Muscle of arm (tissue), 12 donors: ENCODE measurements around the gene ITGA11. TPM values are rescaled to one million over a fixed set of nuclear protein-coding genes. Genes with fewer than 3 reads are reported as not detected.
A peak's percentile ranks its signal among the peaks of the same experiment; 100 is the strongest.
"Not testable (repeated sequence)": the region's sequence is repeated elsewhere in the genome, so short reads cannot be mapped to it uniquely, and the experiment has no call there.

Source experiments
- DNase-seq: peaks from one replicate; pipeline ENCODE4 v3.0.0-alpha.2; 2013
- polyA plus RNA-seq, 12 donors: library from polyadenylated mRNA; unstranded; fragments of 120-200 nt; gene quantifications; one replicate each; pipeline ENCODE4 v1.2.1, GENCODE V29; 2013; ENCODE audit not compliant: insufficient read length in 12 of 12

ITGA11 gene
- polyA plus RNA-seq, 12 donors = 2.3 to 7.0 (median 3.7) TPM; not detected in 1

- no peak for DNase-seq
These were observed 7.1 kb downstream of the ITGA11 start for GRCh38 chr15:68424754-68425390.

GRCh38 chr15:68423359-68424296 is 8.3 kb downstream of the ITGA11 start:
- DNase-seq = no peak

GRCh38 chr15:68422403-68423145 is 9.4 kb downstream of the ITGA11 start:
- not testable (repeated sequence) for DNase-seq

GRCh38 chr15:68421798-68422402 is 10.1 kb downstream of the ITGA11 start:
- DNase-seq = no peak

- DNase-seq = no peak
These were observed 10.8 kb downstream of the ITGA11 start for GRCh38 chr15:68421115-68421551.

- no peak for DNase-seq
These were observed 11.7 kb downstream of the ITGA11 start for GRCh38 chr15:68420186-68420684.

- DNase-seq = no peak
These were observed 12.4 kb downstream of the ITGA11 start for GRCh38 chr15:68419301-68420175.

- DNase-seq = peak; percentile 50
These were observed 13.3 kb downstream of the ITGA11 start for GRCh38 chr15:68418611-68419161.

- no peak for DNase-seq
These were observed 14.1 kb downstream of the ITGA11 start for GRCh38 chr15:68417897-68418296.

- DNase-seq = no peak
These were observed 14.9 kb downstream of the ITGA11 start for GRCh38 chr15:68417051-68417450.

GRCh38 chr15:68416158-68416535 is 15.8 kb downstream of the ITGA11 start:
- no peak for DNase-seq

GRCh38 chr15:68415501-68416157 is 16.3 kb downstream of the ITGA11 start:
- no peak for DNase-seq

- no peak for DNase-seq
These were observed 16.9 kb downstream of the ITGA11 start for GRCh38 chr15:68415061-68415460.

- DNase-seq = no peak
These were observed 17.4 kb downstream of the ITGA11 start for GRCh38 chr15:68414591-68414990.

- DNase-seq = no peak
These were observed 17.8 kb downstream of the ITGA11 start for GRCh38 chr15:68414206-68414555.

GRCh38 chr15:68413363-68414205 is 18.4 kb downstream of the ITGA11 start:
- peak; percentile 61 for DNase-seq

- no peak for DNase-seq
These were observed 19.7 kb downstream of the ITGA11 start for GRCh38 chr15:68412218-68412617.

GRCh38 chr15:68411735-68412134 is 20.2 kb downstream of the ITGA11 start:
- DNase-seq = no peak

GRCh38 chr15:68411343-68411675 is 20.7 kb downstream of the ITGA11 start:
- no peak for DNase-seq
